HG02678 (cell line): ENCODE results near the gene CXCL14.

Experiments used
- ATAC-seq: cut with Tn5 transposase; IDR thresholded peaks from one replicate; pipeline ENCODE4 v1.9.1; 2021; ENCODE audit warnings: mild to moderate bottlenecking, moderate library complexity; ENCODE audit not compliant: unreplicated experiment

The CXCL14 gene

DNA sequence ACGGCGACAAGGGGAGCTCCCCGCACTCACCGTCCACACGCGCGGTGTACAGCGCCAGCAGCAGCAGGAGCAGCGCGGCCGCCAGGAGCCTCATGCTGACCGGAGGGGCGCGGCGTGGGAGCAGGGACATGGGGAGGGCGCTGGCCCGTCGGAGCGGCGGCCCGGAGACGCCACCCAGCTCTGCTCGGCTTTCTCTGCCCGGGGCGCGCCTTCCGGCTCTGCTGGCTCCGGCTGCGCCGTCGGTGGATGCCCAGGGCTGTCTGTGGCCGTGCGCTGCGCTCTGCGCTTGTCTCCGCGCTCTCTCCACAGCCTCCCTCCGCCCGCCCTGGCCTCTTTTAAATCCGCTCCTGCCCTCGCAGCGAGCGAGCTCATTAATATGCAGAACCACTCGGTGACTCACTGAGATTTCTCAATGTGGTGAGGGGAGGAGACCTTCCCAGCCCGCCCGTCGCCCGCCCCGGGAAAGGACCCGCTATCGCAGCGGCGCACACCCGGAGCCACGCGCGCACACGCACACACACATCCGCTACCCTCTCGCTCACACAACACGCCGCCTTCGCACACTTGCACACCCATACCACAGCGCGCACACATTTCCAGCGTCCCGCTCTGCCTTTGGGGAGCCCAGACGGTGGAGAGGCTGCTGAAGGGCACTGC, at the start of gene CXCL14:
CXCL14 (minus strand) TSS at position 307 of the 657 bp plus-strand sequence; CDS start at position 94, 213 bp downstream.
- no peak for ATAC-seq

DNA sequence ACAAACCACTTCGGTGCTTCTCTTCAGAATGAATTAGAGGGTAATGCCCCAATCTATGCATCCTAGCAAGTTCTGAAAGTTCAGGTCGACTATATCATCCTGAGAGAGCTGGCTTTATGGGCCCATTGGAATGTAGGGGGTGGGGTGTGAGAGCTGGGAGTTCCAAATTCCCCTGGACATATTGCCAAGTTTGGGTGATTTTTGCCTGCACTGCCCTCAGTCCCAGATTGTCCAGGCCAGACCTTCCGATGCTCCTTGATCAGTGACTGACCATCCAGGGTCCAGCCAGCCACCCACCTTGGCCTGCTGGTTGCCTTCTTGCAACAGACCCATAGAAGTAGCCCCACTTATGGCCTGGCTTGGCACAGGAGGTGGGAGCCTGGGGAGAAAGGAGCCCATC, 47.8 kb upstream of the CXCL14 start:
- ATAC-seq = no peak

- ATAC-seq = no peak
Observed at GRCh38 chr5:135625961-135626360, 47.2 kb upstream of the CXCL14 start.

GRCh38 chr5:135625486-135625885, 46.7 kb upstream of the CXCL14 start:
- no peak for ATAC-seq

GRCh38 chr5:135625061-135625460, 46.3 kb upstream of the CXCL14 start:
- ATAC-seq = no peak

DNA sequence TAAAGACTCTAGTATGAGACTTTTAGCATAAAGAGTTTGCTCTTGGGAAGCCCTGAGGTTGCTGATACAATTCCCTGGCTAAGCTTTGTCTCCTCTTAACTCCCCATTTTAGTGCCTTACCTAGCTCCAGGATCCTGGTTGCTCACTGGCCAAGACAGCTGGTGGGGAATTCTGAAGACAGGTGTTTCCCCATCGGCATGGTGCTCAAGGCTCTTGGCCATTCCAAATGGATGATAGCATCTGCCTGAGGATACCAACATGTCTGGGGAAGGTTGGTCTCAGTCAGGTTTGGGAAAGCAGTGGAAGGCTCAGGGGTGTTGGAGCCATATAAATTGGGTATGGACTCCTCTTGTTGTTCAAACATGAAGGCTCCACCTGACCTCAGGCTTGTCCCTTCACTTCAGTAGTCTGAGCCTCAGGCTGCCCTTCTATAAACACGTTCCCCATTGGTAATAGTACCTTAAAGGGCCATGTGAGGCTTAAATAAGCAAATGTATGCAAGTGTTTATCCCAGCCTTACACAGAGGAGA, 44.5 kb upstream of the CXCL14 start:
- ATAC-seq = no peak

DNA sequence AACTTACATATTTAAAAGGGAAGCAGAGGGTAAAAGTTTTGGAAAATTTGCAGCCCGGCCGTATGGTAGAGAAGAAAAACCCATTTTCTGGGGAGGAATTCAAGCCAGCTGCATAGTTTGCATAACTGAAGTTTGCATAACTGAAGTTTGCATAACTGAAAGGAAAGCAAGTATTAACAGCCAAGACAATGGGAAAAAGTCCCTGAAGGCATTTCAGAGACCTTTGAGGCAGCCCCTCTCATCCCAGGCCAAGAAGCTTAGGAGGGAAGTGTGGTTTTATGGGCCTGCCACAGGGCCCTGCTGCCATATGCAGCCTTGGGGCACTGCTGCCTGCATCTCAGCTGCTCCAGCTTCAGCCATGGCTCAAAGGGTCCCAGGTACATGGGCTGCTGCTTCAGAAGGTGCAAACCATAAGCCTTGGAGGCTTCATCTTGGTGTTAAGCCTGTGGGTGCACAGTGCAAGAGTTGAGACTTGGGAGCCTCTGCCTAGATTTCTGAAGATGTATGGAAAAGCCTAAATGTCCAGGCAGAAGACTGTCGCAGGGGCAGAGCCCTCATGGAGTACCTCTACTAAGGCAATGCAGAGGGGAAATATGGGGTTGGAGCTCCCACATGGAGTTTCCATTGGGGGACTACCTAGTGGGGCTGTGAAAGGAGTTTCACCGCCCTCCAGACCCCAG, 36.9 kb upstream of the CXCL14 start:
- no peak for ATAC-seq

DNA sequence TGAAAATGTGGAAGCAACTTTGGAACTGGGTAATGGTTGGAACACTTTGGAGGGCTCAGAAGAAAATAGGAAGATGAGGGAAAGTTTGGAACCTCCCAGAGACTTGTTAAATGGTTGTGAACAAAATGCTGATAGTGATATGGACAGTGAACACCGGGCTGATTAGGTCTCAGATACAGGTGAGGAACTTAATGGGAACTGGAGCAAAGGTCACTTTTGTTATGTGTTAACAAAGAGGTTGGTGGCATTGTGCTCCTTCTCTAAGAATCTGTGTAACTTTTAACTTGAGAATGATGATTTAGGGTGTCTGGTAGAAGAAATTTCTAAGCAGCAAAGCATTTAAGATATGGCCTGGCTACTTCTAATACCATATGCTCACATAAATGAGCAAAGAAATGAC, 36.4 kb upstream of the CXCL14 start:
- ATAC-seq = no peak

DNA sequence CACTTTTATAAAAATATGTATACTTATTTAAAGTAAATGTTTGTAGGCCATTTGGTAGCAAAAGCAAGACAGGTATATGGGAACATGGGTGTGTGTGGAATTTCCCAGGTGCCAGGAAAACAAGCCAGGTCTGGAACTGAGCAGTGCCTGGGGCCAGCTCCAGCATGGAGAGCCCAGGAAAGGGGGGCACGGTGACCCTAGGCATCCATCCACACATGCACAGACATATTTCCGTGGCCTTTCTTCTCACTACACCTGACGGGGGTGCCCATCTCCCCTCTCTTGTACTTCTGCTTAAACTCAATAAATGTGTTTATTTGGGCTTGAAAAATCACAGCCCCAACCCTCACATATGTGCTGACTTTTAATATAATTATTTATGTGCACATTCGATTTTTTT, 31.2 kb upstream of the CXCL14 start:
- ATAC-seq = no peak

DNA sequence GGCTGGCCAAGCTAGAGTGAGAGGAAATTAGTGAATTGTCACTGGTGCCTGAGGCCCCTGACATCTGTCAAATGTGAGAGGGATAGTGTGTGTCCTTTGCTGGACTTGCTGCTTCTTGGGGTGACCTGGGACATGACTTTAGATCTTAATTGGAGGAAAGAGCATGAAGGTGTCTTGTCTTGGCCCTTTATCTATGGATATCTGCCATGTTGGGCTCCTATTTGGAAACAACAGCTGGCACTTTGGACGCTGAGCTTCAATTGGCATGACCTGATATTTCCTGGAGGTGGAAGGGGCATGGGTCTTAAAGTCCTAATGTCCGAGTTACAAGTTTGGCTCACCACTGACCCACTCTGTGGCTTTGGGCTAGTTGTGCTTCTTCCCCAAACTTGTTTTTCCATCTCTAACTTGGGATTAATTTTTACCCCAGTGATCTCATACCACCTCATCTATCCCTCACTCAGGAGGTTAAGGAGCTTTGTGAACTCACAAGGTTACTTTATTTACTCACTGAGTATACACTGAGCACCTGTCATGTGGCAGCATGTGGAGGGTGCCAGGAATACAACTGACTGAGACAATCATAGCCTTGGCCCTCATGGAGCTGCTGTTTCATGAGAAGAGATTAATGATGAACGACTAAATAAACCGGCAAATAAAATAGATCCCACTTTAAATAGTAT, 30.1 kb upstream of the CXCL14 start:
- ATAC-seq = no peak

DNA sequence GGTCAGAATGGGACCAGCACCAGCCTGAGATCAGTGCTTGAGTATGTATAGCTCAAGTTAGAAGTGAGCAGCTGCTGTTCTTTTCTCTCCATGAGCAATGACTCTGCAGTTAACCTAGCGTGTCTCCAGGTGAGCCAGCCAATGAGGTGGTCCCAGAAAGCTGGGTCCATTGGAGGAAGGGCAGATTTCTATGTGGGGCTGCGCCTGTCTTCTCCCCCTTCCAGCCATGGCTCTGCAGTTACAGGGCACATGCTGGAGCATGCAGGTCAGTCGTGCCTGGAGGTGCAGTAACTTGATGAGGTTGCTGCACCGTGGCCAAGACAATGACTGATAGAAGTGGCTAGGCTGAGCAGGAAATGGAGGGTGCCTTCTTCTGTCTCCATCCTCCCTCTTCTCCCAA, 29.6 kb upstream of the CXCL14 start:
- no peak for ATAC-seq

DNA sequence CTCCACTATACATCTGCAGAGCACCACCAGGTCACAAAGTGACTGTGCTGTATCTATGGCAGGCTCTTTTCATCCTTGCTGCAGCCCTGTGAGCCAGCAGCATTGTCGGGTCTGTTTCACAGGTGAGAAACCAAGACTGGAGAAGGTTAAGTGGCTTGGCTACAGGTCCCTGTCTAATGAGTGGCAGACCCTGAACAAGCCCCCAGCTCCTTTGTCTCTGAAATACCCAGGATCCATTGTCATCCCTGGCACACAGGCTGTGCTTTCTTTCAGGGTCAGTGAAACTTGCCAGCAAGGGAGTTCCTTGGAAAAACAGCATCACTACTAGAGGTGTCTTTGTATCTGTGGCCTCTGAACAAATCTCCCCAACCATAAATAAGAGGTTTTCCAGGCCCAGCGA, 27.6 kb upstream of the CXCL14 start:
- no peak for ATAC-seq

GRCh38 chr5:135605221-135605620, 26.4 kb upstream of the CXCL14 start:
- no peak for ATAC-seq

DNA sequence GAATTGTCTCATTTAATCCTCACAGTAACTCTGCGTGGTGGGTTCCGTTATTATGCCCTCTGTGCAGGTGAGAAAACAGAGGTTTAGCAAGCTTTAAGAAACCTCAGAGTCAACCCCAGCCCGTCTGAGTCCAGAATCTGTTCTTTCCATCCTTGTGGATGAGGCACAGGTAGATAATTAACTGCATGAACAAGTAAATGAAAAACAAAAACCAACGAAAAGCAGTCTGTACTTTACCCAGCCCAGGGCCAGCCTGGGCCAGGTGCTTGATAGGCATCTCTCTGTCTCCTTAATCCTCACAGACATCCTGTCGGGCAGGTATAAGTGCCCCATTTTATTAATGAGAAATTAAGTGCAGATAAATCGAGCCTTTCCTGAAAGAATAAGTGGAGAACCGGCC, 25.3 kb upstream of the CXCL14 start:
- ATAC-seq = no peak

GRCh38 chr5:135602882-135603721, 24.3 kb upstream of the CXCL14 start:
- no peak for ATAC-seq

DNA sequence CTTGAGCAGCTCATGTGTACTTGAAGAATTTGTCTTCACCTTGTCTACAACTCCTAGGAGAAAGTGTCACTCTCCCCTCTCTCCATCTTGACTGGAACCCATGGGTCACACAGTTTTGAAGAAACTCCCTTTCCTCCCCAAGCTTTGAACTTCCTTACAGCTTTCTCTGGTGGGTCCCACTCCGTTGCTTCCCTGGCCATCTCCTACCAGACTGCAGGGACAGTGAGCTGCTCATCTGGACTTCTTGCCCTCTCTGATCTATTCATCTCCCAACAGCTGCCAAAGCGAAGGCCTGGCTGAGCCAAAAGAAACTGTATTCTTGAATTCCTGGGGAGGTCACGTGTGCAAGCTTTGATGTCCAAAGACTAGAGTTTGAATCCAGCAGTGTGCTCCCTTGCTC, 22.7 kb upstream of the CXCL14 start:
- no peak for ATAC-seq

GRCh38 chr5:135600971-135601381, 22.2 kb upstream of the CXCL14 start:
- ATAC-seq = no peak

- no peak for ATAC-seq
Observed at GRCh38 chr5:135600152-135600570, 21.4 kb upstream of the CXCL14 start.

DNA sequence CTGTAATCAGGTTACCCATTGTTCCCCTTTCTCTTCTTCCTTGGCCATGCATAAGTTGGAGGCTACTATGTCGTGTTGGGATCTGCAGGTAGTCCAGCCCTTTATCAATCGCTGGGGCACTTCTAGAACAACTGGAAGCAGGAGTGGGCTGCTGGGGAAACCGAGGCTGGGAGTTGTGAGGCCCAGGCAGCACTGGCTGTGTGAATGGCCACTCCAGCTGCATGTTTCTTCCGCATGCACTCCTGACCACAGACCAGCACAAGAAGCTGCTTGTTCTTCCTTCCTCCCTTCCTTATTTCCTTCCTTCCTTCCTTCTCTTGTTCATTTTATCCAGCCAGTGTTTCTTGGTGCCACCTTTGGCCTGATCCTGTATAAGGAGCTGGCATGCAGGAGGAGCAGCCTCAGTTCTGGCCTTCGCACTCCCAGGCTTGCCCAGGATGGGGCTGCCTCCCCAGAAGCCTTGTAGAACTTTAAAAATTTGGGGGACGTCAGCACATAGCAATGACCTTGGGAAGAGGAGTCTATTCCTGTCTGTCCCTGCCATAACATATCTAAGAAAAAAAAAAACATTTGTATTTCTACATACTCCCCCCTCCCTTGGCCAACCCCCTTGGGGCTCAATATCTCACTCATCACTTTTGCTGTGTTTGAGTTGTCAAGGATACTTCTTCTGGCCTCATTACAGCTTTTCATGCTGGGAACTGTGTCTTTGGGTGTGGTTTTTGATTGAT, 20.8 kb upstream of the CXCL14 start:
- ATAC-seq = no peak

- no peak for ATAC-seq
Observed at GRCh38 chr5:135598691-135599395, 20.1 kb upstream of the CXCL14 start.
